Measurements from ENCODE around the gene TPPP. TPM values are rescaled to one million over a fixed set of nuclear protein-coding genes. Genes with fewer than 3 reads are reported as not detected.

TPPP gene
- total and polyA plus RNA-seq, 12 donors = 0.39 to 9.1 (median 2.0) TPM

DNA sequence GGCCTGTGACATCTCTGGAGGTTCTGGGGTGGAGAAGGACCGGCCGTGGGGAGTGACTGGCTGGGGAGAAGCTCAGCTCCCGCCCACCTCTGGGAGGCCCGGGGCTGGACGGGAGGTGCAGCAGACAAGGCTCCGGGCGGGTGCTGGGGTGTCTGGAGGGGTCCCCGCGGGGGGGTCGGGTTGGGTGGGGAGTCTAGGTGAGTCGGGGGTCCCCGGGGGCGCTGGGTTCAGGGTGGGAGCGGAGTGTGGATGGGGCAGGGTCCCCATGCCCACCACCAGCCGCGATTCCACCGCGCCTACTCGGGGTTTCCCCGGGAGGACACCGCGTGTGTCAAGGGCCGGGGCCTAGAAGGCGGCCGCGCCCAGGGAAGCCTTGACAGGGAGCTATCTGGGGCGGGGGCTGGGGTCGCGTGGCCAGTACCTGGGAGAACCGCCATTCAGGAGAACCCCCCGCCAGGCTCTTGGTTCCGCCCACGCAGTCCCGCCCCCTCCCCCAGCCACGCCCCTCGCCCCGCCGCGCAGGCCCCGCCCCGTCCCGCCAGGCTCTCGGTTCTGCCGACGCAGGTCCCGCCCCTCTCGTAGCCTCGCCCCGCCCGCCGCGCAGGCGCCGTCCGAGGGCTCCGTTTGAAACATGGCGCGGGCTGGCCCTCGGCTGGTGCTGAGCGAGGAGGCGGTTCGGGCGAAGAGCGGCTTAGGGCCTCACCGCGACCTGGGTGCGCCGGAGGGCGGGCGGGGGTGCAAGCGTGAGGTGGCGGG lies 81.2 kb downstream of the TPPP start, which contains the start of gene CEP72:
Gene CEP72 (plus strand): TSS at position 610 of the 756 bp plus-strand sequence. CDS start 22 bp downstream, at position 632.
- DNase-seq = peak; percentile 85 to 93 (median 90)
- Histone ChIP-seq H3K36me3 (replicated peaks in 1 of 2) (no peaks in the 10 kb centered on the region), H3K27ac (peak within 1 kb of the TSS in 2 of 5 donors; percentile 8 to 50), H3K27me3 (no peaks in the 10 kb centered on the region), H3K9me3 (replicated peaks in 1 of 3) (no peaks in the 10 kb centered on the region), H3K4me1 (replicated peaks in 1 of 2) (peaks cover 6% of the 10 kb centered on the region in 2 donors), H3K4me3 (peak within 1 kb of the TSS in 3 of 4 donors; percentile 48 to 97 (median 79))
- TF ChIP-seq, protein P1, sequence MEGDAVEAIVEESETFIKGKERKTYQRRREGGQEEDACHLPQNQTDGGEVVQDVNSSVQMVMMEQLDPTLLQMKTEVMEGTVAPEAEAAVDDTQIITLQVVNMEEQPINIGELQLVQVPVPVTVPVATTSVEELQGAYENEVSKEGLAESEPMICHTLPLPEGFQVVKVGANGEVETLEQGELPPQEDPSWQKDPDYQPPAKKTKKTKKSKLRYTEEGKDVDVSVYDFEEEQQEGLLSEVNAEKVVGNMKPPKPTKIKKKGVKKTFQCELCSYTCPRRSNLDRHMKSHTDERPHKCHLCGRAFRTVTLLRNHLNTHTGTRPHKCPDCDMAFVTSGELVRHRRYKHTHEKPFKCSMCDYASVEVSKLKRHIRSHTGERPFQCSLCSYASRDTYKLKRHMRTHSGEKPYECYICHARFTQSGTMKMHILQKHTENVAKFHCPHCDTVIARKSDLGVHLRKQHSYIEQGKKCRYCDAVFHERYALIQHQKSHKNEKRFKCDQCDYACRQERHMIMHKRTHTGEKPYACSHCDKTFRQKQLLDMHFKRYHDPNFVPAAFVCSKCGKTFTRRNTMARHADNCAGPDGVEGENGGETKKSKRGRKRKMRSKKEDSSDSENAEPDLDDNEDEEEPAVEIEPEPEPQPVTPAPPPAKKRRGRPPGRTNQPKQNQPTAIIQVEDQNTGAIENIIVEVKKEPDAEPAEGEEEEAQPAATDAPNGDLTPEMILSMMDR (IDR thresholded peaks at IDR 0.05) = no peak
- 0 to 2% (median 1%) methylated on average over 7 to 71 of the region's 72 CpGs for WGBS, 4 donors
- intact Hi-C loops (cut with DNase I) = no loop called here

DNA sequence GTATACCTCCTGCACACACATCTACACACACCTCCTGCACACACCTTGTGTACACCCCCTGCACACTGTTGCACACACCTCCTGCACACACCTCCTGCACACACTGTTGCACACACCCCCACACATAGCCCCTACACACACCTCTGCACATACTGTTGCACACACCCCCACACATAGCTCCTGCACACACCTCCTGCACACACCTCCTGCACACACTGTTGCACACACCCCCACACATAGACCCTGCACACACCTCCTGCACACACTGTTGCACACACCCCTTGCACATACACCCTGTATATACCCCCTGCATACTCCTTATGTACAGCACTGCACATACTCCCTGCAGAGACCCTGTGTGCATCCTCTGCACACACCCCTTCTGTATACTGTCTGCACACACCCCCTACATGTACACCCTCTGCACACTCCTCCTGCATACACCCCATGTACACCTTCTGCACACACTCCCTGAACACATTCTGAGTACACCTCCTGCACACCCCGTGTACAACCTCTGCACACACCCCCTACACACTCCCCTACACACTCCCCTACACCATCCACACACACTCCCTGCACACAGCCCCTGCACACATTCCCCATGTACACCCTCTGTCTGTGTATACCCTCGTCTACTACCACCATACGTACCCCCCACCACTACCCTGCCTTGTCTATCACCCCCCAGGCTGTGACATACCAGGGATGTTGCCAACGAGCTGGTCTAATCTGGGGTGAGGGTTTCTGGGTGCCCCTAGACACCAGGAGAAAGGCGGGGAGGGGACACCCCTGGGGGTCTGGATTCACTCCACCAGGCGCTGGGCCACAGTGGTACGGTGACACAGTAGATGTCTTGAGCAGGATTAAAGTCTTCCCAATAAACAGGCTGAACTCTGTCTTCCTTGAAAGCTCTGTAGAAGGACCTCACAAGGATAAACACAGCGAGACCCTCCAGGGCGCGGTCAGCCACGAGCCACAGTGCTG lies 82.1 kb downstream of the TPPP start:
- WGBS, 4 donors = 41 to 49% (median 42%) methylated on average over 10 to 11 of the region's 11 CpGs
- Histone ChIP-seq H3K4me3 (peak overlapping the region in 1 of 4 donors; percentile 97), H3K4me1 (replicated peaks in 1 of 2) (peaks cover 6% of the 10 kb centered on the region in 2 donors), H3K27me3 (no peaks in the 10 kb centered on the region), H3K27ac (no peak overlapping the region), H3K9me3 (replicated peaks in 1 of 3) (no peaks in the 10 kb centered on the region), H3K36me3 (replicated peaks in 1 of 2) (no peaks in the 10 kb centered on the region)
- TF ChIP-seq POLR2A (IDR thresholded peaks at IDR 0.05) = no peak
- TF ChIP-seq, protein P1 (IDR thresholded peaks at IDR 0.05) = no peak
- DNase-seq = peak in 2 of 7 donors; percentile 18 to 29
- intact Hi-C loops (cut with DNase I) = no loop called here

DNA sequence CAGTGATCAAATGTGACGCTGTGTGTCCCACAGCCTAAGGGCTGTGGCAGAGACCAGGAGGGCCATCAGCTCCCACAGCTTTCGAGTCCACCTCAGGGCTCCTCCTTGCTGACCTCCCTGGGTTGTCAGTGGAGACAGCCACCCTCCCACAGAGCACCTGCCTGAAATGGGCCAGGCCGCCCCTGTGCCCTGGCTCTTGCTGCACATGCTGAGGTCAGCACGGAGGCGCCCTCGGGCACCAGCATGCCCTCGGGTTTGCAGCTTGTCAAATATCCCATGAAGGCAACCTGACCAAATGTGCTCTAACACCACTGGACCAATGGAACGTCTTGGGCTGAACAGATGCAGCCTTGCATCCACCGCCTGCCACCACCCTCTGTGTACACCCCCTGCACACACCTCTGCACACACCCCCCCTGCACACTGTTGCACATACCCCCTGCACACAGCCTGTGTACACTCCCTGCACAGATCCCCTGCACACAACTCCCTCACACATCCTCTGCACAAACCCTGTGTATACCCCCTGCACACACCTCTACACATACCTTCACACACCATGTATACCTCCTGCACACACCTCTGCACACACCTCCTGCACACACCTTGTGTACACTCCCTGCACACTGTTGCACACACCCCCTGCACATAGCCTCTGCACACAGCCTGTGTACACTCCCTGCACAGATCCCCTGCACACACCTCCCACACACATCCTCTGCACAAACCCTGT lies 83.0 kb downstream of the TPPP start:
- 83 to 92% (median 90%) methylated on average over 5 to 9 of the region's 9 CpGs for WGBS, 4 donors

More for the DNA sequence above, 83.0 kb downstream of the TPPP start:
- no peaks in the 10 kb centered on the region for H3K9me3 ChIP-seq (replicated peaks in 1 of 3)
- no peaks in the 10 kb centered on the region for H3K27me3 ChIP-seq
- intact Hi-C loops (cut with DNase I) = no loop called here
- no peak overlapping the region for H3K4me3 ChIP-seq
- no peak for TF ChIP-seq POLR2A (IDR thresholded peaks at IDR 0.05)
- TF ChIP-seq, protein P1 (IDR thresholded peaks at IDR 0.05) = no peak
- H3K4me1 ChIP-seq (replicated peaks in 1 of 2) = peaks cover 6% of the 10 kb centered on the region in 2 donors
- H3K27ac ChIP-seq = no peak overlapping the region
- peak in 2 of 7 donors; percentile 10 to 38 for DNase-seq
- no peaks in the 10 kb centered on the region for H3K36me3 ChIP-seq (replicated peaks in 1 of 2)

Other genes with a start within 250 kb of the TPPP start
- gene SLC9A3, start 168.9 kb downstream of the TPPP start, total RNA-seq = 1 to 10 TPM in 8 of 9 donors, under 1 TPM in 1; 0.83 to 5.5 (median 2.4) TPM
- under 1 TPM; 0.88 to 0.94 (median 0.90) TPM for gene SLC9A3, start 168.9 kb downstream of the TPPP start, polyA plus RNA-seq
- gene CEP72, start 81.0 kb downstream of the TPPP start, total RNA-seq = 1 to 10 TPM in 8 of 9 donors, under 1 TPM in 1; 0.36 to 7.8 (median 2.7) TPM
- gene CEP72, start 81.0 kb downstream of the TPPP start, polyA plus RNA-seq = 1 to 10 TPM in 2 of 3 donors, under 1 TPM in 1; 0.88 to 5.9 (median 2.1) TPM
- gene ZDHHC11B, start 91.4 kb upstream of the TPPP start, total RNA-seq = 1 to 10 TPM in 3 of 9 donors, under 1 TPM in 4, not detected in 2; 0.64 to 4.6 (median 0.89) TPM
- 1 to 10 TPM; 1.7 to 7.8 (median 5.2) TPM for gene ZDHHC11B, start 91.4 kb upstream of the TPPP start, polyA plus RNA-seq
- gene ZDHHC11, start 157.6 kb upstream of the TPPP start, total RNA-seq = 1 to 10 TPM in 6 of 9 donors, under 1 TPM in 1, not detected in 2; 0.57 to 4.0 (median 2.7) TPM
- 1 to 10 TPM; 1.1 to 8.6 (median 4.3) TPM for gene ZDHHC11, start 157.6 kb upstream of the TPPP start, polyA plus RNA-seq
- 10 to 100 TPM; 11.3 to 32.4 (median 24.4) TPM for gene BRD9, start 199.4 kb upstream of the TPPP start, total RNA-seq
- 10 to 100 TPM; 27.5 to 39.5 (median 35.5) TPM for gene BRD9, start 199.4 kb upstream of the TPPP start, polyA plus RNA-seq
- 1 to 10 TPM in 4 of 9 donors, under 1 TPM in 5; 0.30 to 4.2 (median 0.79) TPM for gene TRIP13, start 199.5 kb upstream of the TPPP start, total RNA-seq
- gene TRIP13, start 199.5 kb upstream of the TPPP start, polyA plus RNA-seq = 1 to 10 TPM in 1 of 3 donors, under 1 TPM in 2; 0.32 to 5.0 (median 0.71) TPM